Measurements from ENCODE around the gene NFKBIE.
A peak's percentile ranks its signal among the peaks of the same experiment; 100 is the strongest.

NFKBIE gene

GRCh38 chr6:44302856-44303255, 37.5 kb upstream of the NFKBIE start:
- H3K36me3 Mint-ChIP-seq = peaks cover 55 to 73% of the 10 kb centered on the region in 2 donors
- peaks cover 6 to 11% of the 10 kb centered on the region in 2 donors for H3K4me1 Mint-ChIP-seq
- no peak overlapping the region for H3K4me3 Mint-ChIP-seq
- DNase-seq (no peak), ATAC-seq (replicated peaks) (no peak)
- no peaks in the 10 kb centered on the region for H3K9me3 Mint-ChIP-seq
- peaks cover 7 to 11% of the 10 kb centered on the region in 2 donors for H3K27me3 Mint-ChIP-seq
- no peak overlapping the region for H3K27ac Mint-ChIP-seq

GRCh38 chr6:44301782-44302564, 36.6 kb upstream of the NFKBIE start:
- Mint-ChIP-seq H3K36me3 (peaks cover 53 to 66% of the 10 kb centered on the region in 2 donors), H3K27me3 (peaks cover 14 to 17% of the 10 kb centered on the region in 2 donors), H3K4me1 (peaks cover 11 to 18% of the 10 kb centered on the region in 2 donors), H3K4me3 (no peak overlapping the region), H3K9me3 (no peaks in the 10 kb centered on the region), H3K27ac (no peak overlapping the region)
- no peak for ATAC-seq (replicated peaks)
- DNase-seq = no peak

GRCh38 chr6:44301106-44301505, 35.8 kb upstream of the NFKBIE start:
- DNase-seq = no peak
- no peak overlapping the region for H3K27ac Mint-ChIP-seq
- no peaks in the 10 kb centered on the region for H3K9me3 Mint-ChIP-seq

DNA sequence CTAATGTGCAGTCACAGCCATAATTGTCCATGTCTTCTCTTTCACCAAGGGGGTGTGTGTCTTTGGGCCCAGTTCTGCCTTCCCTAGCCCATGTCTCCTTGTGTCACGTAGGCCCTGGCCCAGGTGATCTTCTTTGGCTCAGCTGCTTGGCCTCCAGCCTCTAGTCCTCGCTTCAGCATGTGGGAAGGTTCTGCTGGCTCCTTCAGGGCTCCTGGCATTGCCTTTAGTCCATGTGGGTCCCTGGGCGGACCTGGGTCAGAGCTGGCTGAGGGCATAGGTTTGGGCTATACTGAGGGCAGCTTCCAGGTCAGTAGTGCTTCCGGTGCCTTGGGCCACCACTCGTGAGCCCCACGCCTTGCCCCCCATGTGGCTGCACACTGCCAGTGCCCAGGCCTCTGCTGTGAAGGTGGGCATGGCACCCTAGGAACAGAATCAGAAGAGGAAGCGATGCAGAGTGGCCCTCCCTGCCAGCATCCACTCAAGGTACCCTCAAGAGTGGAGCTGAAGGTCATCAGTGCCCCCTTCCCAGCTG, 35.0 kb upstream of the NFKBIE start:
- Mint-ChIP-seq H3K27ac (no peak overlapping the region), H3K9me3 (no peaks in the 10 kb centered on the region), H3K36me3 (peaks cover 41 to 55% of the 10 kb centered on the region in 2 donors), H3K4me3 (no peak overlapping the region), H3K4me1 (peaks cover 15 to 28% of the 10 kb centered on the region in 2 donors), H3K27me3 (peaks cover 24 to 30% of the 10 kb centered on the region in 2 donors)
- DNase-seq (no peak), ATAC-seq (replicated peaks) (no peak)

More at GRCh38 chr6:44301106-44301505, 35.8 kb upstream of the NFKBIE start:
- Mint-ChIP-seq H3K36me3 (peaks cover 45 to 62% of the 10 kb centered on the region in 2 donors), H3K27me3 (peaks cover 23 to 26% of the 10 kb centered on the region in 2 donors), H3K4me1 (peaks cover 17 to 27% of the 10 kb centered on the region in 2 donors), H3K4me3 (no peak overlapping the region)
- ATAC-seq (replicated peaks) = no peak

DNA sequence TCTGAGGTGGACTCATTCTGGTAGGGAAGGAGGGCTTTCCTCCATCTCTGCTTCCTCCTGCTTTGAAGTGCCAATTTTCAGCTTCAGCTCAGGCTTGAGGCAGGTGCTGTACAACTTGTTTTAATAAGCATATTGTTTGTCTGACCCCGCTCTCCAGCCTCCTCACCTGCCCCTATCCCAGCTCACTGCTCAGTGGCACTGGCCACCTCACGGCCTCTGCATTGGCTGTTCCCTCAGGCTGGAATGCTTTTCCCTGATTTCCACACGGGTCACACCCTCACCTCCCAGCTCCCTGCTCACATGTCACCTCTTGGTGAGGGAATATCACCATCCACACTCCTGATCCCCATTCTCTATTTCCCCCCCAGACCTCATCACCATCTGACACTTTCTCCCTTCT, 33.5 kb upstream of the NFKBIE start:
- peaks cover 34 to 38% of the 10 kb centered on the region in 2 donors for H3K27me3 Mint-ChIP-seq
- H3K4me3 Mint-ChIP-seq = no peak overlapping the region
- H3K27ac Mint-ChIP-seq = no peak overlapping the region
- DNase-seq = no peak
- peaks cover 33 to 45% of the 10 kb centered on the region in 2 donors for H3K36me3 Mint-ChIP-seq
- ATAC-seq (replicated peaks) = no peak
- peaks cover 15 to 28% of the 10 kb centered on the region in 2 donors for H3K4me1 Mint-ChIP-seq
- H3K9me3 Mint-ChIP-seq = no peaks in the 10 kb centered on the region

- DNase-seq (no peak), ATAC-seq (replicated peaks) (peak; percentile 9 to 11)
- H3K36me3 Mint-ChIP-seq = peaks cover 27 to 39% of the 10 kb centered on the region in 2 donors
- no peak overlapping the region for H3K27ac Mint-ChIP-seq
- H3K9me3 Mint-ChIP-seq = no peaks in the 10 kb centered on the region
- peaks cover 15 to 28% of the 10 kb centered on the region in 2 donors for H3K4me1 Mint-ChIP-seq
- H3K27me3 Mint-ChIP-seq = peaks cover 39 to 42% of the 10 kb centered on the region in 2 donors
- peak overlapping the region; percentile 77 to 81 for H3K4me3 Mint-ChIP-seq
Observed at GRCh38 chr6:44298055-44298803, 32.9 kb upstream of the NFKBIE start.

GRCh38 chr6:44297063-44298038, 32.0 kb upstream of the NFKBIE start:
- H3K27me3 Mint-ChIP-seq = peaks cover 42 to 45% of the 10 kb centered on the region in 2 donors
- peak; percentile 13 for DNase-seq

GRCh38 chr6:44294832-44295791, 29.8 kb upstream of the NFKBIE start:
- ATAC-seq (replicated peaks) = no peak
- H3K4me3 Mint-ChIP-seq = no peak overlapping the region
- no peaks in the 10 kb centered on the region for H3K9me3 Mint-ChIP-seq
- peaks cover 6 to 11% of the 10 kb centered on the region in 2 donors for H3K36me3 Mint-ChIP-seq
- H3K27ac Mint-ChIP-seq = no peak overlapping the region
- DNase-seq = no peak
- peaks cover 12 to 28% of the 10 kb centered on the region in 2 donors for H3K4me1 Mint-ChIP-seq
- peaks cover 62 to 63% of the 10 kb centered on the region in 2 donors for H3K27me3 Mint-ChIP-seq

More at GRCh38 chr6:44297063-44298038, 32.0 kb upstream of the NFKBIE start:
- peaks cover 15 to 28% of the 10 kb centered on the region in 2 donors for H3K4me1 Mint-ChIP-seq
- ATAC-seq (replicated peaks) = peak; percentile 86
- H3K9me3 Mint-ChIP-seq = no peaks in the 10 kb centered on the region
- H3K27ac Mint-ChIP-seq = no peak overlapping the region
- peaks cover 25 to 32% of the 10 kb centered on the region in 2 donors for H3K36me3 Mint-ChIP-seq
- peak overlapping the region; percentile 77 to 81 for H3K4me3 Mint-ChIP-seq

DNA sequence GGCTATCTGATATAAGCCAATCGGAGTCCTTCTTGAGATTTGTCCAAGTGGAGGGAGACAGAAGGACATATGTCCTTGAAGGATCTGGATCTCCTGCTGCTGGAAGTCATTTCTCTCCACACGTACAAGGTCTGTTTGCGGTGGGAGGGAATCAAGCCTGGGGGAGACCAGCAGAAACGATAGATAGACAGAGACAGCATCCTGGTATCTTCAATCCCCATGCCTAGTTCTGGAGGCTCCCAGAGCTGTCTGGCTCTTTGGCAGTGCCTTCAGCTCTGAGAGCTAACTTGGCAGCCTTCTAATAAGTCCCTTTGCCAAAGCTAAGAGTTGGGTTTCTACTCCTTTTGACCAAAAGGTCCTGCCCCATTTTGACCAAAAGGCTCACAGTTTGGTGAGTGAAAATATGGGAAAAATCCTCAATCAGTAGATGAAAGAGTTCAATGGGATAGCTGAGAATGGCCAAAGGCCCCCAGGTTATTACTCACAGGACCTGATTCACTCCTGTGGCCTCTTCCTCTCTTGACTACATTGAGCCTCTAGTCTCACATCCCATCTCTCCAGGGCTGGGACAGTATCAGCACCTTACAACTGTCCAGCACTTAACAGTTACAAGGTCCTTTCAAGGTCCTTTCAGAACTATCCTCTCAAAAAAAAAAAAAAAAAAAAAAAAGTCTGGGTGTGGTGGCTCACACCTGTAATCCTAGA, 27.5 kb upstream of the NFKBIE start:
- Mint-ChIP-seq H3K4me1 (peaks cover 13 to 16% of the 10 kb centered on the region in 2 donors), H3K9me3 (no peaks in the 10 kb centered on the region), H3K4me3 (no peak overlapping the region), H3K27ac (no peak overlapping the region), H3K36me3 (no peaks in the 10 kb centered on the region), H3K27me3 (peaks cover 61 to 67% of the 10 kb centered on the region in 2 donors)
- no peak for DNase-seq
- no peak for ATAC-seq (replicated peaks)

GRCh38 chr6:44291841-44292240, 26.5 kb upstream of the NFKBIE start:
- H3K36me3 Mint-ChIP-seq = no peaks in the 10 kb centered on the region
- DNase-seq (no peak), ATAC-seq (replicated peaks) (no peak)
- peaks cover 8% of the 10 kb centered on the region in 2 donors for H3K4me1 Mint-ChIP-seq
- H3K27me3 Mint-ChIP-seq = peaks cover 64 to 68% of the 10 kb centered on the region in 2 donors
- H3K9me3 Mint-ChIP-seq = no peaks in the 10 kb centered on the region
- H3K27ac Mint-ChIP-seq = no peak overlapping the region
- no peak overlapping the region for H3K4me3 Mint-ChIP-seq

DNA sequence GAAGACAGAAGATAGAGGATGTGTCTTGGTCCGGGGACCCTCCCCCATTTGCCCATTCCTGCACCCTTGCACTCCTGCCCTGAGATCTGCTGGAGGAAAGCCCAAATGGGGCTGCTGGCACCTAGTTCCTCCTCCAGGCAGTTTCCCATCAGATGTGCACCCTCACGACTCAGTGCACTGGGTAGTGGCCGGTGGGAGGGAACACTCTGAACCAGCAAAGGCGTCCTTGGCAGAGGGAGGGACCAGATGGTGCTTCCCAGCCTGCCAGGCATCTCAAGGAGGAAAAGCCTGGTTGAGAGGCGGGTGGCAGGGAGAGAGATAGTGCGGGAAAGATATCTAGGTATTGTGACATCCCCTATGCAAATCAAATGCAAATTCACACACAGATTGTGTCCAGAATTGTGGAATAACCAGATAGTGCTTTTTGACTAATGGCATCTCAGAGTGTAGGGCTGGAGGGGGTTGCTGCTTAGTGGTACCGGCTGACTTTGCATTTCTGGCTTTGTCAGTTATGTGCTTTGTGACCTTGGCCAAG, 24.4 kb upstream of the NFKBIE start:
- Mint-ChIP-seq H3K4me3 (no peak overlapping the region), H3K27me3 (peaks cover 59 to 72% of the 10 kb centered on the region in 2 donors), H3K4me1 (peaks cover 0 to 3% of the 10 kb centered on the region in 2 donors), H3K27ac (no peak overlapping the region), H3K9me3 (no peaks in the 10 kb centered on the region), H3K36me3 (no peaks in the 10 kb centered on the region)
- no peak for ATAC-seq (replicated peaks)
- DNase-seq = no peak

GRCh38 chr6:44286747-44287146, 21.4 kb upstream of the NFKBIE start:
- DNase-seq (no peak), ATAC-seq (replicated peaks) (no peak)
- Mint-ChIP-seq H3K36me3 (no peaks in the 10 kb centered on the region), H3K27ac (no peak overlapping the region), H3K27me3 (peaks cover 56 to 73% of the 10 kb centered on the region in 2 donors), H3K9me3 (no peaks in the 10 kb centered on the region), H3K4me3 (no peak overlapping the region), H3K4me1 (peaks cover 0 to 3% of the 10 kb centered on the region in 2 donors)
